Measurements from ENCODE around the gene MSL3B.

Gene MSL3B

GRCh38 chr2:233817995-233818638, 50.1 kb downstream of the MSL3B start:
- no peak for DNase-seq (ENCODE audit: low read depth, low spot score)

GRCh38 chr2:233817361-233817911, 50.8 kb downstream of the MSL3B start:
- no peak for DNase-seq (ENCODE audit: low read depth, low spot score)

- DNase-seq (ENCODE audit: low read depth, low spot score), result no peak
These were observed 51.4 kb downstream of the MSL3B start for GRCh38 chr2:233816771-233817170.

- DNase-seq (ENCODE audit: low read depth, low spot score), result no peak
These were observed 51.9 kb downstream of the MSL3B start for GRCh38 chr2:233816334-233816733.

- no peak for DNase-seq (ENCODE audit: low read depth, low spot score)
These were observed 52.3 kb downstream of the MSL3B start for GRCh38 chr2:233815861-233816260.

All from brain pericyte (primary cell).